Activated CD4-positive, alpha-beta T cell treated with anti-CD3 and anti-CD28 coated beads, Interleukin-2, Interleukin-4, amounts not matched to agents 100 ng/mL and 50 ng/mL, durations not matched to agents 16 hours and 8 hours (primary cell): ENCODE data around the gene OSTC.
"Not testable (repeated sequence)": the region's sequence is repeated elsewhere in the genome, so short reads cannot be mapped to it uniquely, and the experiment has no call there.

Experiments used
- DNase-seq: peaks from one replicate; pipeline ENCODE4 v3.0.0-alpha.2; 2020; ENCODE audit warnings: low spot score

OSTC gene

GRCh38 chr4:108646706-108647105 lies 3.7 kb upstream of the OSTC start:
- DNase-seq, result no peak

GRCh38 chr4:108649863-108650211 lies 562 bp upstream of the OSTC start:
- DNase-seq, result no peak

GRCh38 chr4:108651014-108651791 lies 804 bp downstream of the OSTC start:
- DNase-seq, result peak; percentile 14

GRCh38 chr4:108662629-108663028 lies 12.2 kb downstream of the OSTC start:
- DNase-seq, result no peak

GRCh38 chr4:108674356-108674977 lies 24.1 kb downstream of the OSTC start:
- DNase-seq, result no peak

DNA sequence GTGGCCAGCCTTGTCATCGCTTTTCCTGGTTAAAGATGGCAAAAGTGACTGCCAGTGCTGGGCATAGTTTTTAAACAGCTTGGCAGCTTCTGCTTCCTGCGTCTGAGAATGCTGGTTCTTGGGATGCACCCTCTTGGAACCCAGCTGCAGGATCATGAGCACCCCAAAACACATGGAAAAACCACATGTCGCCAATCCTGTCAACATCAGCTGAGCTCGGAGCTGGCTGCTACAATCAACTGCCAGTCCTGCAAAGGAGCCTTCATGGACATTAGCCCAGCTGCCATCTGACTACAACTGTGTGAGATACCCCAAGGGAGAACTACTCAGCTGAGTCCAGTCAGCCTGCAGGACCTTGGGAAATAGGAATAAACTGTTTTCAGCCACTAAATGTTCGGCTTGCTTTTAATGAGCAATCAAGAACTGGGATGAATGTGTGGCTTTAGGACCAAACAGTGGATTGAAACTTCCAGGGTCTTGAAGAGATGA lies 31.0 kb downstream of the OSTC start:
- DNase-seq, result no peak

DNA sequence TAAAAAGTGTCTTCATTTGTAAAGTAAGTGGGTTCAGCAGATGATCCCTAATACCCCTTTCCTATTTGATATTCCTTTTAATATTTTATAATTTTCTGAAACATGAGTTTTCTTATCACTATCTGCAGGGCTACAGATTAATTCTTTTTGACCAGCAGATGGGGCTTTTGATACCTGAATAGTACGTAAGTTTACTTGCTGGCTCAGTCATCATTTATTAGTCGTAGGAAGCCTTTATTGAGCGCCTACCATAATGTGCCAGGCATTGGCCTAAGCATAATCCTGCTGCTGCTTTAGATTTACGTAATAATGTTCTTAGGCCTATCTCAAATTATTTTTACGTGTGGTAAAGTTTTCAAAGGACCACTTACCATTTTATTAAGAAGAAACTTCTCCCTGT lies 33.1 kb downstream of the OSTC start:
- DNase-seq, result no peak

- DNase-seq, result no peak
Measured at GRCh38 chr4:108685036-108685686, 34.8 kb downstream of the OSTC start.

DNA sequence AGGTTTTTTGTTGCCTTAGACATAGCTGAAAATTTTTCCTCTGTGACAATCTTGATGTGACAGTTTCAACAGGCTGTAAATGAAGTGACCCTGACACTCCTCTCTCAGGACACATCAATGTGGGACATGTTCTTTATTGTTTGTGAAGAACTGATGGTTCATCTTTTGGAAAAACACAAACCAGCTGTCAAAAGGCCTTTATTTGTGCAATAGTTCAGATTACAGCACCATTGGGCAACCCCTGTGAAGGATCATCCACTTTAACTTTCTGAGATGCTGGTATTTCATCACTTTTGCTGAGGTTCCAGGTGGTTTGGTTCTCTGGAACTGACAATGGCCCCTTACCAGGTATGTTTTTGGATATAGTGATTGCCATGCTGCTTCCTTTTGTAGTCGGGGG lies 40.3 kb downstream of the OSTC start:
- DNase-seq, result no peak

GRCh38 chr4:108693211-108693610 lies 42.8 kb downstream of the OSTC start:
- DNase-seq, result no peak

DNA sequence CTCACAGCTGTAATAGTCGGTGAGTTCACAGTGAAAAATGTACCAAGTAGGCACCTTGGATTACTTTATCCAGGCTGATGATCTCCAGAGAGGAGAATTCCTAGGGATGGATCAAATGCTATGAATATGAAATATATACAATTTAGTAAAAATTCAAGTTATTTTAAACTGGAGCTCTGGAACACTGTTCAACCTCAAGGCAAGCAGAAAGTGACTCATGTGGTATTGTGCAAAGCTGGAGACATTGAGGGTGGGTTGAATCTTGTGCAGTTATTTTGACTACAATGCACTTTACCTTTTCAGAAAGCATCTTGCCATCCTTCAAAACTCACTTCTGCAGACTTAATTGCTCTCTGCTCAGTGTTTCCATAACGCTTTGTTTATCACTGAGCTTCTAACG lies 43.4 kb downstream of the OSTC start:
- no peak for DNase-seq

DNA sequence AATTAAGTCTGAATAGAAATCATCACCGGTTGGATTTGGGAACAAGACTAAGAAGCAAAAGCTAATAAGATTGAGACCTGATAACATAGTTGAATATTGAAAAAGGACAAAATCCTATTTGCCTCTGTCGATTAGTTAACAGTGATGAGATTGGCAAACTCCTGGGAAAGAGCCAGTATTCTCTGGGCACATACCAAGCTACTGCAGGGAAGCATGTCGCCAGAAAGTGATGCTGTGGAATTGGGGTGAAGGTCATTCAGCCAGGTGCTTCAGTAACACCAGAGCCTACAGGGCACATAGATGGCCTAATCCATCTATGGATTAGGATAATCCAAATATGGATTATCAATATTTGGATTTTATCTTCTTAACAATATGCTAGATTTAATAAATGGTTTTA lies 44.0 kb downstream of the OSTC start:
- no peak for DNase-seq

DNA sequence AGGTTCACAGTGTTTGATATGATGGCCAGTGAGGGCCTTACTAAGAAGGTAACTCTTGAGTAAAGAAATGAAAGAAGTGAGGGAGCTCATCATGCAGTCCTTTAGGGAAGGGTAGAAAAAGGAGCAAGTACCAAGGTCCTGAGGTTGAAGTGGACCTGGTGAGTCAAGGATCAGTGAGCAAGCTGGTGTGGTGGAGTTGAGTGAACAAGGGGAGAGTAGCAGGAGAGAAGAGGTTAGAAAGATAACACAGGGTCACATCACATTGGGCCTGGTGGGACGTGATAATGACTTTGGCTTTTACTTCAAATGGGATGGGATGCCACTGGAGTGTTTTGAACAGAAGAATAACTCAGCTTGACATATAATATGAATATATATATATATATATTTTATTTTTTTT lies 44.7 kb downstream of the OSTC start:
- no peak for DNase-seq

- no peak for DNase-seq
Measured at GRCh38 chr4:108696160-108696559, 45.8 kb downstream of the OSTC start.

GRCh38 chr4:108700081-108700757 lies 49.8 kb downstream of the OSTC start:
- no peak for DNase-seq

GRCh38 chr4:108702960-108703359 lies 52.6 kb downstream of the OSTC start:
- DNase-seq, result no peak

- no peak for DNase-seq
Measured at GRCh38 chr4:108703370-108703769, 53.0 kb downstream of the OSTC start.

GRCh38 chr4:108703966-108704365 lies 53.6 kb downstream of the OSTC start:
- DNase-seq, result no peak

DNA sequence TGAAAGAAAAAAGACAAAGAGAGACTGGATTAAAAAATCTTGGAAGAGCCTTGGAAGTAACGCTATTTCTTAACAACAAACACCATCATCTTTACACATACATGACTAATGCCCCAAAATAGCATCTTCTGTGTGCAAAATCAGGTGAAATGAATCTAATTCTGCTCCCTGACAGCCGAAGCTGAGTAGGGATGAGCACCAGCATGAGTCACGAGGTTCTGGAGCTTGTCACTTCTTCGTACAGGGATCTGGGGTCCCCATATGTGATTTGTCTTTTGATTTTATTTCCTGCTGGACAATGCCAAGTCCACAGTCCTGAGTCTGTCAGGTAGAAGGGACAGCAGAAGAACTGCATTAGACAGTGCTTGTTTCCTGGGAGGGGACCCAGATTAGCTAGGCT lies 55.9 kb downstream of the OSTC start:
- no peak for DNase-seq

GRCh38 chr4:108709234-108709633 lies 58.8 kb downstream of the OSTC start:
- no peak for DNase-seq

DNA sequence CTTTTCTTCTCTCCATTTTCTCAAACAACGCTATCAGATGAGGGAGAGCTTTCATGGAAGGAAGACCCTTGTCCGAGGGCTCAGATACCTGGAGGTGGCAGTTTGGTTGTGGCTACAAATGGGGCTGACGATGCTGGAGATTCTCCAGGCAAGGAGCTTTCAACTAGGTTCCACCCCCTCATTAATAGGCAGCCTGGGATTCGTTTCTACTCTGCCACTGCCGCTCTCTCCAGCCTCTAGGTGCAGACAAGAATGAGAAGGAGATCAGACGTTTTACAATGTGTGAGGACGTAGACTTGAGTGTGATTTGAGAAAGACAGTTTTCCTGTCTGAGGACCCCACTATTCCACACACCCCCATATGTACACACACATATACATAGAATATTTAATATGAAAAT lies 59.3 kb downstream of the OSTC start:
- no peak for DNase-seq

GRCh38 chr4:108710578-108710977 lies 60.2 kb downstream of the OSTC start:
- DNase-seq, result not testable (repeated sequence)

GRCh38 chr4:108714880-108715279 lies 64.5 kb downstream of the OSTC start:
- DNase-seq, result no peak
